Liver (tissue), 9 donors: ENCODE results near the gene ADGRG1. TPM values are rescaled to one million over a fixed set of nuclear protein-coding genes. Genes with fewer than 3 reads are reported as not detected.

Experiments
- DNase-seq: peaks from one replicate; pipeline ENCODE4 v3.0.0-alpha.2; 2017; ENCODE audit warnings: low spot score
- H3K27ac ChIP-seq, 2 donors: one replicate each; pipeline ENCODE4 v1.7.0; 2013; ENCODE audit warnings: inconsistent platforms in 2 of 2, low read length in 2 of 2, control low read depth in 1 of 2, low read depth in 1 of 2, mild to moderate bottlenecking in 1 of 2
- H3K27me3 ChIP-seq, 4 donors: one replicate each; pipeline versions ENCODE4 v1.6.1 to v1.7.0; 2013; ENCODE audit warnings: low read length in 3 of 4, inconsistent platforms in 1 of 4, mild to moderate bottlenecking in 1 of 4, moderate library complexity in 1 of 4; ENCODE audit not compliant: control insufficient read depth in 4 of 4, insufficient read depth in 4 of 4
- H3K36me3 ChIP-seq, 4 donors: one replicate each; pipeline versions ENCODE4 v1.6.1 to v1.7.0; 2013; ENCODE audit warnings: low read length in 3 of 4, mild to moderate bottlenecking in 3 of 4, low read depth in 1 of 4, moderate library complexity in 1 of 4; ENCODE audit not compliant: control insufficient read depth in 4 of 4, insufficient read depth in 3 of 4
- H3K4me1 ChIP-seq, 4 donors: one replicate each; pipeline versions ENCODE4 v1.6.1 to v1.7.0; 2013; ENCODE audit warnings: low read length in 3 of 4, mild to moderate bottlenecking in 3 of 4, moderate library complexity in 1 of 4; ENCODE audit not compliant: control insufficient read depth in 4 of 4, insufficient read depth in 4 of 4
- H3K4me3 ChIP-seq, 3 donors: one replicate each; pipeline versions ENCODE4 v1.6.1 to v1.7.0; 2013; ENCODE audit warnings: low read length in 3 of 3, control low read depth in 1 of 3, low read depth in 1 of 3, mild to moderate bottlenecking in 1 of 3
- H3K9ac ChIP-seq, 2 donors: one replicate each; pipeline ENCODE4 v1.7.0; 2013; ENCODE audit warnings: low read length in 2 of 2, mild to moderate bottlenecking in 2 of 2, moderate library complexity in 2 of 2, control low read depth in 1 of 2, low read depth in 1 of 2
- H3K9me3 ChIP-seq, 4 donors: one replicate each; pipeline versions ENCODE4 v1.6.1 to v1.7.0; 2013; ENCODE audit warnings: low read length in 3 of 4; ENCODE audit not compliant: control insufficient read depth in 4 of 4
- ATF3 ChIP-seq: IDR thresholded peaks from 2 replicates; pipeline ENCODE4 v1.6.1; 2016; ENCODE audit warnings: antibody characterized with exemption
- CTCF ChIP-seq: fragments of 150-350 bp; IDR thresholded peaks from 2 replicates; pipeline ENCODE4 v1.5.1; 2017; ENCODE audit warnings: improper control_type of control experiment, low read depth, low read length; ENCODE audit not compliant: missing input control
- EGR1 ChIP-seq, 2 donors: IDR thresholded peaks; 2 replicates each; pipeline ENCODE4 v1.6.1; 2016 to 2018; ENCODE audit warnings: antibody characterized with exemption in 2 of 2, low read depth in 2 of 2
- FOXA1 ChIP-seq: IDR thresholded peaks from 2 replicates; pipeline ENCODE4 v1.6.1; 2016; ENCODE audit warnings: antibody characterized with exemption
- FOXA2 ChIP-seq: IDR thresholded peaks from 2 replicates; pipeline ENCODE4 v1.6.1; 2016; ENCODE audit warnings: antibody characterized with exemption
- GABPA ChIP-seq, 2 donors: IDR thresholded peaks in 1 of 2; conservative IDR thresholded peaks in 1 of 2; 2 replicates each; pipeline ENCODE4 v1.6.1; 2016; ENCODE audit warnings: antibody characterized with exemption in 2 of 2, mild to moderate bottlenecking in 1 of 2, moderate library complexity in 1 of 2
- HNF4A ChIP-seq, 2 donors: conservative IDR thresholded peaks; 2 replicates each; pipeline ENCODE4 v1.6.1; 2016; ENCODE audit warnings: antibody characterized with exemption in 2 of 2, mild to moderate bottlenecking in 2 of 2
- HNF4G ChIP-seq: IDR thresholded peaks from 2 replicates; pipeline ENCODE4 v1.6.1; 2016; ENCODE audit warnings: antibody characterized with exemption
- JUND ChIP-seq, 2 donors: IDR thresholded peaks; 2 replicates each; pipeline ENCODE4 v1.6.1; 2016; ENCODE audit warnings: antibody characterized with exemption in 2 of 2
- MAX ChIP-seq: IDR thresholded peaks from 2 replicates; pipeline ENCODE4 v1.6.1; 2016; ENCODE audit warnings: antibody characterized with exemption
- NR2F2 ChIP-seq: IDR thresholded peaks from 2 replicates; pipeline ENCODE4 v1.6.1; 2016; ENCODE audit warnings: antibody characterized with exemption
- RAD21 ChIP-seq, 2 donors: IDR thresholded peaks; 2 replicates each; pipeline ENCODE4 v1.6.1; 2016; ENCODE audit warnings: antibody characterized with exemption in 2 of 2, mild to moderate bottlenecking in 2 of 2
- SP1 ChIP-seq: IDR thresholded peaks from 2 replicates; pipeline ENCODE4 v1.6.1; 2018; ENCODE audit warnings: antibody characterized with exemption, mild to moderate bottlenecking
- YY1 ChIP-seq: IDR thresholded peaks from 2 replicates; pipeline ENCODE4 v1.6.1; 2016; ENCODE audit warnings: antibody characterized with exemption, mild to moderate bottlenecking
- WGBS: extraction: QIAGEN DNeasy Blood & Tissue Kit; methylation state at CpG from one replicate; pipeline ENCODE4 v1.1.7; 2013; 5-methylcytosine and 5-hydroxymethylcytosine counted together
- polyA plus RNA-seq, 2 donors: library from polyadenylated mRNA; stranded (reverse) in 1 of 2; unstranded in 1 of 2; fragments of 200-250 nt in 1 of 2; fragments of >200 nt in 1 of 2; fragmentation: Nextera tagmentation in 1 of 2; extraction: Ambion mirVana in 1 of 2; gene quantifications; one replicate each; pipeline versions ENCODE4 v1.2.1 to v1.2.3, GENCODE V29; 2013 to 2015
- total RNA-seq, 2 donors: library from RNA; depleted of rRNA; stranded (reverse); fragments of >200 nt; gene quantifications; one replicate each; pipeline ENCODE4 v1.2.3, GENCODE V29; 2014
- TF ChIP-seq, protein P1 (sequence below): IDR thresholded peaks from 2 replicates; pipeline ENCODE4 v1.6.1; 2016; ENCODE audit warnings: antibody characterized with exemption, mild to moderate bottlenecking
- TF ChIP-seq, protein P2 (sequence below): IDR thresholded peaks from 2 replicates; pipeline ENCODE4 v1.6.1; 2016; ENCODE audit warnings: antibody characterized with exemption
- donor health status: healthy.
- donor health status: healthy.
- donor health status: healthy.
- donor health status: healthy.
- donor health status: healthy.

The ADGRG1 gene
- total and polyA plus RNA-seq, 4 donors: 1.7 to 3.3 (median 2.0) TPM

GRCh38 chr16:57663436-57663835 lies 35.0 kb downstream of the ADGRG1 start:
- Histone ChIP-seq H3K9ac (no peak overlapping the region), H3K27ac (no peak overlapping the region), H3K36me3 (no peaks in the 10 kb centered on the region), H3K4me3 (no peak overlapping the region), H3K27me3 (no peaks in the 10 kb centered on the region), H3K9me3 (no peaks in the 10 kb centered on the region), H3K4me1 (peaks cover 0 to 12% (median 7%) of the 10 kb centered on the region in 4 donors)
- DNase-seq: no peak
- TF ChIP-seq EGR1 (IDR thresholded peaks at IDR 0.05; ENCODE audit: low read depth in 2 of 2): no peak
- no peak for TF ChIP-seq FOXA2
- no peak for TF ChIP-seq ATF3
- no peak for TF ChIP-seq YY1
- TF ChIP-seq HNF4A (conservative IDR thresholded peaks at IDR 0.05): no peak
- no peak for TF ChIP-seq FOXA1
- TF ChIP-seq GABPA (IDR thresholded peaks at IDR 0.05 in 1 of 2, conservative IDR thresholded peaks at IDR 0.05 in 1 of 2): no peak
- 94% methylated on average over 21 of the region's 21 CpGs for WGBS

GRCh38 chr16:57663917-57664661 lies 35.7 kb downstream of the ADGRG1 start:
- H3K9ac ChIP-seq: no peak overlapping the region
- no peak for DNase-seq
- 93% methylated on average over 15 of the region's 15 CpGs for WGBS
- H3K27ac ChIP-seq: no peak overlapping the region
- no peaks in the 10 kb centered on the region for H3K9me3 ChIP-seq
- H3K36me3 ChIP-seq: no peaks in the 10 kb centered on the region
- H3K4me3 ChIP-seq: no peak overlapping the region
- H3K4me1 ChIP-seq: peaks cover 0 to 12% (median 7%) of the 10 kb centered on the region in 4 donors
- H3K27me3 ChIP-seq: no peaks in the 10 kb centered on the region
- TF ChIP-seq RAD21 (IDR thresholded peaks at IDR 0.05): no peak
- no peak for TF ChIP-seq ATF3
- TF ChIP-seq HNF4A (conservative IDR thresholded peaks at IDR 0.05): no peak
- TF ChIP-seq HNF4G: no peak
- TF ChIP-seq NR2F2: no peak
- TF ChIP-seq, protein P1, sequence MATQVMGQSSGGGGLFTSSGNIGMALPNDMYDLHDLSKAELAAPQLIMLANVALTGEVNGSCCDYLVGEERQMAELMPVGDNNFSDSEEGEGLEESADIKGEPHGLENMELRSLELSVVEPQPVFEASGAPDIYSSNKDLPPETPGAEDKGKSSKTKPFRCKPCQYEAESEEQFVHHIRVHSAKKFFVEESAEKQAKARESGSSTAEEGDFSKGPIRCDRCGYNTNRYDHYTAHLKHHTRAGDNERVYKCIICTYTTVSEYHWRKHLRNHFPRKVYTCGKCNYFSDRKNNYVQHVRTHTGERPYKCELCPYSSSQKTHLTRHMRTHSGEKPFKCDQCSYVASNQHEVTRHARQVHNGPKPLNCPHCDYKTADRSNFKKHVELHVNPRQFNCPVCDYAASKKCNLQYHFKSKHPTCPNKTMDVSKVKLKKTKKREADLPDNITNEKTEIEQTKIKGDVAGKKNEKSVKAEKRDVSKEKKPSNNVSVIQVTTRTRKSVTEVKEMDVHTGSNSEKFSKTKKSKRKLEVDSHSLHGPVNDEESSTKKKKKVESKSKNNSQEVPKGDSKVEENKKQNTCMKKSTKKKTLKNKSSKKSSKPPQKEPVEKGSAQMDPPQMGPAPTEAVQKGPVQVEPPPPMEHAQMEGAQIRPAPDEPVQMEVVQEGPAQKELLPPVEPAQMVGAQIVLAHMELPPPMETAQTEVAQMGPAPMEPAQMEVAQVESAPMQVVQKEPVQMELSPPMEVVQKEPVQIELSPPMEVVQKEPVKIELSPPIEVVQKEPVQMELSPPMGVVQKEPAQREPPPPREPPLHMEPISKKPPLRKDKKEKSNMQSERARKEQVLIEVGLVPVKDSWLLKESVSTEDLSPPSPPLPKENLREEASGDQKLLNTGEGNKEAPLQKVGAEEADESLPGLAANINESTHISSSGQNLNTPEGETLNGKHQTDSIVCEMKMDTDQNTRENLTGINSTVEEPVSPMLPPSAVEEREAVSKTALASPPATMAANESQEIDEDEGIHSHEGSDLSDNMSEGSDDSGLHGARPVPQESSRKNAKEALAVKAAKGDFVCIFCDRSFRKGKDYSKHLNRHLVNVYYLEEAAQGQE: no peak
- TF ChIP-seq YY1: no peak
- TF ChIP-seq MAX: no peak
- TF ChIP-seq, protein P2, sequence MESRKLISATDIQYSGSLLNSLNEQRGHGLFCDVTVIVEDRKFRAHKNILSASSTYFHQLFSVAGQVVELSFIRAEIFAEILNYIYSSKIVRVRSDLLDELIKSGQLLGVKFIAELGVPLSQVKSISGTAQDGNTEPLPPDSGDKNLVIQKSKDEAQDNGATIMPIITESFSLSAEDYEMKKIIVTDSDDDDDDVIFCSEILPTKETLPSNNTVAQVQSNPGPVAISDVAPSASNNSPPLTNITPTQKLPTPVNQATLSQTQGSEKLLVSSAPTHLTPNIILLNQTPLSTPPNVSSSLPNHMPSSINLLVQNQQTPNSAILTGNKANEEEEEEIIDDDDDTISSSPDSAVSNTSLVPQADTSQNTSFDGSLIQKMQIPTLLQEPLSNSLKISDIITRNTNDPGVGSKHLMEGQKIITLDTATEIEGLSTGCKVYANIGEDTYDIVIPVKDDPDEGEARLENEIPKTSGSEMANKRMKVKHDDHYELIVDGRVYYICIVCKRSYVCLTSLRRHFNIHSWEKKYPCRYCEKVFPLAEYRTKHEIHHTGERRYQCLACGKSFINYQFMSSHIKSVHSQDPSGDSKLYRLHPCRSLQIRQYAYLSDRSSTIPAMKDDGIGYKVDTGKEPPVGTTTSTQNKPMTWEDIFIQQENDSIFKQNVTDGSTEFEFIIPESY: no peak
- no peak for TF ChIP-seq SP1
- no peak for TF ChIP-seq GABPA (IDR thresholded peaks at IDR 0.05 in 1 of 2, conservative IDR thresholded peaks at IDR 0.05 in 1 of 2)
- no peak for TF ChIP-seq FOXA2
- no peak for TF ChIP-seq CTCF
- no peak for TF ChIP-seq FOXA1
- TF ChIP-seq JUND (IDR thresholded peaks at IDR 0.05): no peak
